HEK293T (cell line): ENCODE measurements around the gene TBC1D19.
"Not testable (repeated sequence)": the region's sequence is repeated elsewhere in the genome, so short reads cannot be mapped to it uniquely, and the experiment has no call there.

Source experiments
- CTCF ChIA-PET: fragments of 350-600 bp; formaldehyde crosslinking; extraction: SDS; loops from one replicate; lab custom pipeline; 2021; ENCODE audit warnings: antibody characterized with exemption, inconsistent platforms; lab: Yijun Ruan, JAX
- POLR2A ChIA-PET: fragments of 350-600 bp; formaldehyde crosslinking; extraction: SDS; loops from one replicate; lab custom pipeline; 2020; ENCODE audit warnings: antibody characterized with exemption, inconsistent platforms; lab: Yijun Ruan, JAX
- DNase-seq: peaks from one replicate; pipeline ENCODE4 v3.0.0; 2012; ENCODE audit warnings: mixed read lengths; ENCODE audit errors: extremely low spot score
- ARNT ChIP-seq: fragments of 450-650 bp; IDR thresholded peaks from 2 replicates; pipeline ENCODE4 v1.6.1; 2017; ENCODE audit warnings: mild to moderate bottlenecking
- BHLHE40 ChIP-seq: fragments of 450-650 bp; IDR thresholded peaks from 2 replicates; pipeline ENCODE4 v1.6.1; 2016; ENCODE audit warnings: mild to moderate bottlenecking, moderate library complexity, borderline replicate concordance
- CTBP1 ChIP-seq: fragments of 450-650 bp; IDR thresholded peaks from 2 replicates; pipeline ENCODE4 v1.6.1; 2016; ENCODE audit warnings: borderline replicate concordance
- ELF4 ChIP-seq: fragments of 450-650 bp; IDR thresholded peaks from 2 replicates; pipeline ENCODE4 v1.6.1; 2017; ENCODE audit warnings: antibody characterized with exemption
- FOXA1 ChIP-seq: fragments of 450-650 bp; IDR thresholded peaks from 2 replicates; pipeline ENCODE4 v1.6.1; 2016; ENCODE audit warnings: mild to moderate bottlenecking
- FOXK2 ChIP-seq: fragments of 450-650 bp; IDR thresholded peaks from 2 replicates; pipeline ENCODE4 v1.6.1; 2016; ENCODE audit warnings: mild to moderate bottlenecking
- FOXM1 ChIP-seq: fragments of 450-650 bp; IDR thresholded peaks from 2 replicates; pipeline ENCODE4 v1.6.1; 2017; ENCODE audit warnings: mild to moderate bottlenecking, borderline replicate concordance
- HDGF ChIP-seq: fragments of 450-650 bp; IDR thresholded peaks from 2 replicates; pipeline ENCODE4 v1.6.1; 2017; ENCODE audit warnings: antibody characterized with exemption, borderline replicate concordance
- L3MBTL2 ChIP-seq: fragments of 450-650 bp; conservative IDR thresholded peaks from 2 replicates; pipeline ENCODE4 v1.6.1; 2016; ENCODE audit warnings: mild to moderate bottlenecking
- LEF1 ChIP-seq: fragments of 450-650 bp; IDR thresholded peaks from 2 replicates; pipeline ENCODE4 v1.6.1; 2017; ENCODE audit warnings: mild to moderate bottlenecking, borderline replicate concordance
- NFRKB ChIP-seq: fragments of 450-650 bp; IDR thresholded peaks from 2 replicates; pipeline ENCODE4 v1.6.1; 2016; ENCODE audit warnings: mild to moderate bottlenecking, moderate library complexity
- SP1 ChIP-seq: fragments of 450-650 bp; IDR thresholded peaks from 2 replicates; pipeline ENCODE4 v1.6.1; 2017
- SUZ12 ChIP-seq: fragments of 450-650 bp; IDR thresholded peaks from 2 replicates; pipeline ENCODE4 v1.6.1; 2016; ENCODE audit warnings: mild to moderate bottlenecking
- TARDBP ChIP-seq: fragments of 450-650 bp; IDR thresholded peaks from 2 replicates; pipeline ENCODE4 v1.6.1; 2016
- ZNF384 ChIP-seq: fragments of 450-650 bp; IDR thresholded peaks from 2 replicates; pipeline ENCODE4 v1.6.1; 2016
- TF ChIP-seq, protein P1 (sequence below): fragments of 450-650 bp; IDR thresholded peaks from 2 replicates; pipeline ENCODE4 v1.6.1; 2016

The TBC1D19 gene

DNA sequence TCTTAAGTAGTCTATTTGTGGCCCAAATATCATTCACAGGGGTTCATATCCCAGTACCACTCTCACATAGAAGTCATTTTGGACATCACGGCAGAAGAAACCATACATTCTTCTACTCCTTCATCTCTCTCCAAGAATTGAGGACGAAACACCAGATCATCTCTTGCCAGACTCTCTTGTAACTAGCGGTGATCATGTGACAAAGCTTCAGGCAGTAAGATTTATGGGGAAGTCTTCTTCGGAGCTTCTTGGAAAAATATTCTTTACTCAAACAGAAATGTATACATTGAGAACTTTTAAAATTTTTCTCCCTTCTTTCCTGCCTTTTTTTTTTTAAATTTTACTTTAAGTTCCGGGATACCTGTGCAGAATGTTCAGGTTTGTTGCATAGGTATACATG is 4.7 kb upstream of the TBC1D19 start:
- POLR2A ChIA-PET: interaction anchor here (0.6 kb wide), 1 partner anchor 10 kb away, joined by 3 read pairs; no protein-coding TSS in a partner anchor
- TF ChIP-seq TARDBP: no peak
- no peak for TF ChIP-seq FOXM1
- TF ChIP-seq HDGF: no peak
- no peak for TF ChIP-seq FOXA1
- TF ChIP-seq NFRKB: no peak
- no peak for TF ChIP-seq CTBP1
- no peak for TF ChIP-seq LEF1
- TF ChIP-seq ARNT: no peak
- TF ChIP-seq SP1: no peak
- TF ChIP-seq FOXK2: no peak
- no peak for TF ChIP-seq ELF4
- TF ChIP-seq BHLHE40: no peak
- TF ChIP-seq SUZ12: no peak
- no peak for TF ChIP-seq ZNF384
- no peak for TF ChIP-seq L3MBTL2
- TF ChIP-seq, protein P1, sequence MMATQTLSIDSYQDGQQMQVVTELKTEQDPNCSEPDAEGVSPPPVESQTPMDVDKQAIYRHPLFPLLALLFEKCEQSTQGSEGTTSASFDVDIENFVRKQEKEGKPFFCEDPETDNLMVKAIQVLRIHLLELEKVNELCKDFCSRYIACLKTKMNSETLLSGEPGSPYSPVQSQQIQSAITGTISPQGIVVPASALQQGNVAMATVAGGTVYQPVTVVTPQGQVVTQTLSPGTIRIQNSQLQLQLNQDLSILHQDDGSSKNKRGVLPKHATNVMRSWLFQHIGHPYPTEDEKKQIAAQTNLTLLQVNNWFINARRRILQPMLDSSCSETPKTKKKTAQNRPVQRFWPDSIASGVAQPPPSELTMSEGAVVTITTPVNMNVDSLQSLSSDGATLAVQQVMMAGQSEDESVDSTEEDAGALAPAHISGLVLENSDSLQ: no peak
- no peak for DNase-seq
- CTCF ChIA-PET: interaction anchor here (0.6 to 0.7 kb wide), 2 partner anchors 46 to 606 kb away, joined by 3 read pairs; no protein-coding TSS in a partner anchor

DNA sequence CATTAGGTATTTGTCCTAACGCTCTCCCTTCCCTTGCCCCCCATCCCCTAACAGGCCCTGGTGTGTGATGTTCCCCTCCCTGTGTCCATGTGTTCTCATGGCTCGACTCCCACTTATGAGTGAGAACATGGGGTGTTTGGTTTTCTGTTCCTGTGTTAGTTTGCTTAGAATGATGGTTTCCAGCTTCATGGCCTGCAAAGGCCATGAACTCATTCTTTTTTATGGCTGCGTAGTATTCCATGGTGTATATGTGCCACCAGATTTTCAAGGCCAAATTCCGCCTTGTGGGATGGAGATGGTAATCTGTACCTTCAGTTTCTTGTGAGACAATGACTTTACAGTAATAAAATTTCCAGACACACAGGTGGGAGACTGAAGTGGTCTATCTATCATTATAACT is 2.5 kb upstream of the TBC1D19 start:
- DNase-seq, POLR2A ChIA-PET, CTCF ChIA-PET: not testable (repeated sequence)

DNA sequence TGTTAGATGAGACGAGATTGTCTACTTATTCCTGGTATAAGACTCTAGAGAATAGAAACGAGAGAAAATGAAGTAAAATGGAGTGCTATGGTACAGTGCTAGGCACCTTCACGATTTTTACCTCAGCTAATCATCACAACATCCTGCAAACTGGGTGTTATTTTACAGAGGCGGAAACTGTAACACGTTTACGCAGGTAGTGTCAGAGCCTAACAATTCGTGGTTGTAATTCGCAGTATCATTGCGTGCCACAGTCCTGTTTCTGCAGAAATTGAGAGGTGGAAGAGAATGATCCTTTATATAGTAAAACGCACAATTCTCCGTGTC is 383 bp upstream of the TBC1D19 start:
- ChIA-PET POLR2A (interaction anchor here (0.6 to 2.0 kb wide), 12 partner anchors 9 to 253 kb away, joined by 3 to 10 read pairs (median 5); no protein-coding TSS in a partner anchor), CTCF (interaction anchor here (1.2 kb wide), 2 partner anchors 14 to 15 kb away, joined by 3 to 5 read pairs; no protein-coding TSS in a partner anchor)
- TF ChIP-seq SP1: no peak
- no peak for TF ChIP-seq BHLHE40
- no peak for DNase-seq

DNA sequence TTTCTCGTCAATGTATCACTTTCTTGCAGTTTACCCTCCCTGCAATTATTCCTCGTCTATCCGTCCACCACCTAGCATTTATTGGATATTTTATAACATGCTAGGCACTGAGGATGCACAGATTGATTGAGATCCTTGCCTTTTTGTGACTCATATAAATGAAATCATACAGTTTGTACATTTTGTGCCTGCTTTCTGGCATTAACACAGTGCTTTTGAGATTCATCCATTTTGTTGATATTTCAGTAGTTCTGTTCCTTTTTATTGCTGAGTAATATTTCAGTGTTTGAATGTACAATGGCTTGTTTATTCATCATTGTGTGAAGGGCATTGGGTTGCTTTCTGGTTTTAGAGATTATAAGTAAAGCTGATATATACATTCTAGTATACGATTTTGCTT is 841 bp downstream of the TBC1D19 start:
- no peak for TF ChIP-seq BHLHE40
- no peak for TF ChIP-seq CTBP1
- TF ChIP-seq SP1: no peak
- no peak for TF ChIP-seq NFRKB
- ChIA-PET CTCF (interaction anchor here (0.6 kb wide), 1 partner anchor 144 kb away, joined by 3 read pairs; no protein-coding TSS in a partner anchor), POLR2A (interaction anchor here (1.0 to 2.0 kb wide), 7 partner anchors 10 to 105 kb away, joined by 4 to 10 read pairs (median 5); no protein-coding TSS in a partner anchor)
- no peak for DNase-seq

DNA sequence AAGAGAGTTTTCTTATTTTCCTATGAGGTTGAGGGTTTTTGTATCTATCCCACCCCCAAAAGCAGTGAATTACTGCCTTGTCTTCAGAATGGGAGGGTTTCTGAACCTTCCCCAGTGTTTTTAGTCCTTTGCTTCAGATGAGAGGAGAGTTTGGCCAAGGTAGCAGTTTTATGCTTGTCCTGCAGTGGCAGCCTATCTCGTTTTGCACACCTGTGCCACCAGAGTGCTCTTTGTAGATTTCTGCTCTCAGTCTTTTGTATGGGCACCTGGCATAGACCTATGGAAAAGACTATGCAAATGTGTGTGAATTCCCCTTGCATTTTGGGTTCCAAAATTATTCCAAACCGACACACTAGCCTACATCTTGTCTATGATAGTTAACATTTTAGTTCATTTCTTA is 5.8 kb downstream of the TBC1D19 start:
- DNase-seq: no peak
- CTCF ChIA-PET: interaction anchor here (0.8 kb wide), 1 partner anchor 9 kb away, joined by 3 read pairs; no protein-coding TSS in a partner anchor
- TF ChIP-seq SUZ12: no peak
- no peak for TF ChIP-seq FOXK2
- POLR2A ChIA-PET: no interaction called here

DNA sequence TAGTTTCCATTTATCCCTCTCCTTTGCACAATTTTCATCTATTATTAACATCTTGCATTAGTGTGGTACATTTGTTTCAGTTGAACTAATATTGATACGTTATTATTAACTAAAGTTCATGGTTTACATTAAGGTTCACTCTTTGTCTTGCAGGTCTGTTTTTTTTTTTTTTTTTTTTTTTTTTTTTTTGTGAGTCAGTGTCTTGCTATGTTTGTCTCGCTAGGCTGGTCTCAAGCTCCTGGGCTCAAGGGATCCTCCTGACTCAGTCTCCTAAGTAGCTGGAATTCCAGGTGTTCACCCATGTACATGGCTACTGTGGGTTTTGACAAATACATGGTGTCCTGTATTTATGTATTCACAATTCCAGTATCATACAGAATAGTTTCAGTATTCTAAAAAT is 6.8 kb downstream of the TBC1D19 start:
- DNase-seq: no peak
- TF ChIP-seq LEF1 (no peak), ZNF384 (no peak), FOXM1 (no peak), SP1 (no peak), SUZ12 (no peak), HDGF (no peak), CTBP1 (no peak), NFRKB (no peak), TARDBP (no peak), FOXA1 (no peak), ELF4 (no peak)
- CTCF ChIA-PET: interaction anchor here (0.8 kb wide), 1 partner anchor 8 kb away, joined by 3 read pairs; no protein-coding TSS in a partner anchor
- POLR2A ChIA-PET: no interaction called here

DNA sequence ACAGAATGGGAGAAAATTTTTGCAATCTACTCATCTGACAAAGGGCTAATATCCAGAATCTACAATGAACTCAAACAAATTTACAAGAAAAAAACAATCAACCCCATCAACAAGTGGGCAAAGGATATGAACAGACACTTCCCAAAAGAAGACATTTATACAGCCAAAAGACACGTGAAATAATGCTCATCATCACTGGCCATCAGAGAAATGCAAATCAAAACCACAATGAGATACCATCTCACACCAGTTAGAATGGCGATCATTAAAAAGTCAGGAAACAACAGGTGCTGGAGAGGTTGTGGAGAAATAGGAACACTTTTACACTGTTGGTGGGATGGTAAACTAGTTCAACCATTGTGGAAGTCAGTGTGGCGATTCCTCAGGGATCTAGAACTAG is 9.7 kb downstream of the TBC1D19 start:
- CTCF ChIA-PET, DNase-seq: not testable (repeated sequence)

DNA sequence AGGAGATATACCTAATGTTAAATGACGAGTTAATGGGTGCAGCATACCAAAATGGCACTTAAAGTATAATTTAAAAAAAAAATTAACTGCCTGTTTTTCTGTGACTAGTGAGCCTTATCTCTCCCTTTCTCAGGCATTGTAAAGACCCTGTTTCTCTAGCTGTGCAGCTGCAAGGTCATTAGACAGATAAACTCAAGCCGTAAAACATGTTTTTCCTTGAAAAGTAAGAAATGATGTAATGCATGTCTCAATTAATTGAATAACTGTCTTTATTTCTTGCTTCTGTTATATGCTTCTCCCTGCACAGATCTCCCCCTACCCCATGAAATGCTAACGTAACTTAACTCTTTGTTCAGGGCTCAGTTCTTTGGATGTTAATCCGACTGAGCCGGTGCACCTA is 10.5 kb downstream of the TBC1D19 start:
- no peak for DNase-seq
- ChIA-PET CTCF (no interaction called here), POLR2A (interaction anchor here (0.6 kb wide), 1 partner anchor 26 kb away, joined by 3 read pairs; no protein-coding TSS in a partner anchor)
- no peak for TF ChIP-seq L3MBTL2
- TF ChIP-seq, protein P1: no peak
- no peak for TF ChIP-seq NFRKB
- TF ChIP-seq FOXM1: no peak
- TF ChIP-seq ELF4: no peak
- no peak for TF ChIP-seq FOXA1
- TF ChIP-seq ARNT: no peak
- no peak for TF ChIP-seq TARDBP
- TF ChIP-seq SUZ12: no peak
- TF ChIP-seq HDGF: no peak
- no peak for TF ChIP-seq FOXK2

More for the DNA sequence above, 9.7 kb downstream of the TBC1D19 start:
- POLR2A ChIA-PET: not testable (repeated sequence)
